HG03196 (cell line): ENCODE data around the gene SLC45A3.
"Not testable (repeated sequence)": the region's sequence is repeated elsewhere in the genome, so short reads cannot be mapped to it uniquely, and the experiment has no call there.

Source experiments
- ATAC-seq: cut with Tn5 transposase; IDR thresholded peaks from one replicate; pipeline ENCODE4 v1.9.1; 2021; ENCODE audit not compliant: unreplicated experiment

The SLC45A3 gene

DNA sequence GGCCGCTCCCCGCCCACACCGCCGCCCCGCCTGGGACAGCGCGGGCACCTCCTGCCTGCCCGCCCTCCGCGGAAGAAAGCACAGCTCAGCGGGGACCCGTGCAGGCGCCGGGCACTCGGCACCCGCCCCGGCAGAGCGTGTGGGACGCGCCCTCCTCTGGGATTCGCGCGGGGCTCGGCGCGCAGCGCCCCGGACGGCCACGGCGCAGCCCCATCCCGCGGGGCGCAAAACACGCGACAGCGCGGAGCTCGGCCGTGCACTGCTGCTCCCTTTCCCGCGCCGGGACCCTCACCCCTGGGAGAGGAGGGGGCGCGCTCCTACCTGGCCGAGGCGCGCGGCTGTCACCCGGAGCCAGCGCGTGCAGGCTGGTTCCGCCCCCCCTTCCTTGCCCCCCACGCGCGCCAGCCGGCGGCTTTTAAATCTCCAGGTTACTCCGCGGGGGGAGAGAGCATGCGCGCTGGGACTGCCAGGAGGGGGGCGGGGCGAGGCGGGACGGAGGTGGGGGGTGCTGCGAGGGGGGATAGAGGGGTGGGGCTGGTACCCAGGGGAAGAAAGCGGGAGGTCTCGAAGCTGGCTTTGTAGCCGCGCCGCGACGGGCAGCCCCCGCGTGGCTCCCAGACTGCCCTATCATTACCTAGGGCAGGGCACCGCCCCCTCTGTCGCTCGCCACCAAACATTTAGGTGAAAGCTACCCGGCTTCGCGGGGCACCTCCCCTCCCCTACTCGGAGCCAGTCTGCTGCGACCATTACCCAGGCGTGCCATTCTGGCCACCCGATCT lies at the start of gene SLC45A3:
Gene SLC45A3, minus strand, starts transcription at position 437 of the 779 bp plus-strand sequence. CDS start 15,853 bp downstream, outside the sequence.
- ATAC-seq: no peak

DNA sequence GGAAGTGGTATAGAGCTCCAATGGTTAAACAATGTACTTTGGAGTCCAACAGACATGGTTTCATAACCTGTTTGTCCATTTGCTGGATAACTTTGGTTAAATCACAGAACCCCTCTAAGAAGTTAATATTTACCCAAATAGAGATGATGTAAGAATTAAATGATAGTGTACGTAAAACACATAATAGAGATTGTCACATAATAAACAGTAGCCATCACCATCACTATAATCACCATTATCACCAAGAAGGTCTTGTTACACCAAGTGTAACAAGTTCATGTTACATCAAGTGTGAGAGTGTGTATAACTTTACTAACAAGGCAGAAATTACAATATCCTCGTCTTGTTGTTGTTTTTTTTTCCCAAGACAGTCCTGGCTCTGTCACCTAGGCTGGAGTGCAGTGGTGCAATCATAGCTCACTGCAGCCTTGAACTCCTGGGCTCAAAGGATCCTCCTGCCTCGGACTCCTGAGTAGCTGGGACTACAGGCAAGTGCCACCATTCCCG lies 46.4 kb upstream of the SLC45A3 start:
- no peak for ATAC-seq

GRCh38 chr1:205725514-205725913 lies 45.2 kb upstream of the SLC45A3 start:
- no peak for ATAC-seq

DNA sequence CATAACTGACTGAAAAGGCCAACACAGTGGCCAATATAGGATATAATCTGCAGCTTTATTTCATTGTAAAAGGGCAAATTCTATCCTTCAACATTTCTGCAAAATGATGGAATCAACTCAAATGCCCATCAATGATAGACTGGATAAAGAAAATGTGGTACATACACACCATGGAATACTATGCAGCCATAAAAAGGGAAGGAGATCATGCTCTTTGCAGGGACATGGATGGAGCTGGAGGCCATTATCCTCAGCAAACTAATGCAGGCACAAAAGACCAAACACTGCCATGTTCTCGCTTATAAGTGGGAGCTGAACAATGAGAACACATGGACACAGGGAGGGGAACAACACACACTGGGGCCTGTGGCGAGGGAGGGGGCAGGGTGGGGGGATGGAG lies 40.4 kb upstream of the SLC45A3 start:
- ATAC-seq: not testable (repeated sequence)

- ATAC-seq: no peak
Measured at GRCh38 chr1:205719762-205720161, 39.5 kb upstream of the SLC45A3 start.

- ATAC-seq: no peak
Measured at GRCh38 chr1:205719015-205719414, 38.7 kb upstream of the SLC45A3 start.

- ATAC-seq: no peak
Measured at GRCh38 chr1:205716371-205717132, 36.2 kb upstream of the SLC45A3 start.

GRCh38 chr1:205715628-205716027 lies 35.3 kb upstream of the SLC45A3 start:
- no peak for ATAC-seq

GRCh38 chr1:205714906-205715246 lies 34.6 kb upstream of the SLC45A3 start:
- ATAC-seq: no peak

- ATAC-seq: no peak
Measured at GRCh38 chr1:205714190-205714905, 34.0 kb upstream of the SLC45A3 start.

DNA sequence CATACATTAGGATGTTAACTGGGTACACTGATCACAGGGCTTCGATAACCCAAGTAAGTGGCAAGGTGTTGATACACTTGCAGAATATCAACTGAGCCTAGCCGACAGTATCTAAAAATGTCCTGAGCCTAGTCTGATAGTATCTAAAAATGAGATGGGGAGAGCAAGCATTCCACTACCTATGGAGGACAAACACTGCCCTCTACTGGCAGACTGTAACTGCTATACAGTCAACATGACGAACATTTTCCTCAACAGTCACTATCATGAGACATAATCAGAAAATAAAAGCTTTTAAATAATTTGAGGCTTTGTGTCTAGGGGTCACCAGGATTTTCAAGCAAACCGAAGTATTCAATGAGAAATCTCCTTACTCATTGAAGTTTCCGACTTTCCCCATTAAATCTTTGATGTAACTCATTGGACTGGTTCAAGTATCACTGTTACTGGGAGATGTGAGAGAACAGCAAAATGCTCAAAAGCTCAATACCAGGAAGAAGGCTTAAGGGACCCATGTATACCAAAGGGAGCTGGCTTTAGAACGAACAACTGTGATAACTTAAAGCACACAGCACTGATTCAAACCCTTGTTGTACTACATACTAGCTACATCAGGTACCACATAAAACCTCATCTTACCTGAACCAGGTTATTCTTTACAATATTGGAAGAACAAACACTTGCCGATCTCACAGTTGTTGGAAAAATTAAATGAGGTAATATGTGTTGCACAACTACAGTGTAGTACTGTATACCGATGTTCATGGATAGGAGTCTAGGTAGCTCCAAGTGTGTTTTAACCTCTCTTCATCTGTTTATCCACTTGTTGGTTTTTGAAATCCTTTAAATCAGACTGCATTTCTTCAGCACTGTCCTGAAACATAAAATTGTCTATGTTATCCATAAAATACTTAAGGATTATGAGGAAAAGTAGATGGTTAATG lies 31.1 kb upstream of the SLC45A3 start:
- ATAC-seq: no peak

- ATAC-seq: no peak
Measured at GRCh38 chr1:205710201-205711062, 30.1 kb upstream of the SLC45A3 start.

DNA sequence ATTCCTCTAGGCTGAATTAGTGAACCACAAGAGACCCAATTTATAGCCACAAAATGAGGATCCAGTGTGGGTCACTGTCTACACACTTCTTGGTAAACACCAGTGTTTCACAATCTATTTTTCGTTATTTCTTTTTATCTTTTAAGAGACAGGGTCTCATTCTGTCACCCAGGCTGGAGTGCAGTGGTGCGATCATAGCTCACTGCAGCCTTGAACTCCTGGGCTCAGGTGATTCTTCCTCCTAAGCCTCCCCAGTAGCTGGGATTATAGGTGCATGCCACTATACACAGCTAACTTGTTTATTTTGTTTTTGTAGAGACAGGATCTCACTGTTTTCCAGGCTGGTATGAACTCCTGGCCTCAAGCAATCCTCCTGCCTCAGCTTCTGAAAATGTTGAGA lies 29.3 kb upstream of the SLC45A3 start:
- no peak for ATAC-seq

DNA sequence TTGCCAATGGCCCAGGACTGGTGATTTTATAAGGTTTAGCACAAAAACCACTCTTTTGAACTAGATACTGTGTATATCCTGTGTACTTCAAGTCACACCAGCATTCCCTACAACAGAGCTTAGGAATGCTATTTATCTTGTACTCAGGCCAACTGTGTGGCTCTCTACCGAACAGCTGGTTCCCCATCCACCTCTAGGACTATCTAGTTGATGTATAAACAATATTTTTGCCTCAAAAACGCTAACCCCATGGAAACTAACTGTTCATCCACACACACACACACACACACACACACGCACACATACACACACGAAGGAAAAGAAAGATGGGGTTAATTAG lies 28.7 kb upstream of the SLC45A3 start:
- no peak for ATAC-seq

GRCh38 chr1:205706601-205707502 lies 26.5 kb upstream of the SLC45A3 start:
- ATAC-seq: no peak

DNA sequence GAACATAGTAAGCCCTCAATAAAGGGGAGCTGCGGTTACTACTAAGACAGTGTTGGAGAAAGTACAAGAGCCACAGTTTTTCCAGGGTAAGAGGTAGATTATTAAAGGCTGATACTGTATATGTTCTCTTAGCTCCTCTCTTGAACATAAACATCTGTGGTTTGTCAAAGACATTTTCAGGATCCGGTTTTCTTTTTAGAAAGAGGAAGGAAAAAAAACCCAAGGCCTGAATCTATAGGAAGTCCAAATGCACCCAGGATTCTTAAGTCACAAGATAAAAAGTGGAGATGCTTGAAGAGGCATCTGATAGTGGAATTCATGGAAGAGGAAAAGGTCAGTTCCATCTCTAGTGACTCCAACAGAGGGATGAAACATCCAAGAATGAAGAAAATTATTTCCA lies 24.6 kb upstream of the SLC45A3 start:
- ATAC-seq: no peak

GRCh38 chr1:205703072-205703471 lies 22.8 kb upstream of the SLC45A3 start:
- ATAC-seq: no peak

DNA sequence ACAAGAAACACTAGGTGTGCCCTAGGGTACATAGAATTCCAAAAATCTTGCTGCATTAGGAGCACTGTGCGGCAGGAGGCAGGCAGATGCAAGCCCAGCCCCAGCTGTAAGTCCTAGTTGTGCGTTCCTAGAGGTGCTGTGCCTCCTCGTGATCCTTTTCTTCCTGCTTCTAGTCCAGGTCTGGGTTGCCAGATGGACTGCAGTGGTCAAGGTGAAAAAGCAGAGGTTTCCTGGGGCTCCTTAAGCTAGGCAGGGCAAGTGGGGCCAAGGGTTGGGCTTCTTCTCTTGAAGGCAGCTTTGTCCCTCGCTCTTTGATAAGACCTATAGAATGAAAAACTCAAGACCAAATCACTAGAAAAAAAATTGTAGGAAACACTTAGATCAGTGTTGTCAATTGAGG lies 21.6 kb upstream of the SLC45A3 start:
- ATAC-seq: no peak

GRCh38 chr1:205701420-205701819 lies 21.1 kb upstream of the SLC45A3 start:
- no peak for ATAC-seq
